ENCODE data around the gene E2F8.

The E2F8 gene

GRCh38 chr11:19252394-19253152, 11.8 kb upstream of the E2F8 start:
- no peak for DNase-seq

GRCh38 chr11:19251577-19251976, 10.8 kb upstream of the E2F8 start:
- DNase-seq: no peak

GRCh38 chr11:19246816-19247215, 6.1 kb upstream of the E2F8 start:
- no peak for DNase-seq

- no peak for DNase-seq
Measured at GRCh38 chr11:19245351-19245750, 4.6 kb upstream of the E2F8 start.

- DNase-seq: no peak
Measured at GRCh38 chr11:19244621-19245020, 3.9 kb upstream of the E2F8 start.

GRCh38 chr11:19244084-19244483, 3.3 kb upstream of the E2F8 start:
- no peak for DNase-seq

- no peak for DNase-seq
Measured at GRCh38 chr11:19243613-19244012, 2.9 kb upstream of the E2F8 start.

- DNase-seq: no peak
Measured at GRCh38 chr11:19243143-19243542, 2.4 kb upstream of the E2F8 start.

- no peak for DNase-seq
Measured at GRCh38 chr11:19242179-19242932, 1.6 kb upstream of the E2F8 start.

- peak; percentile 8 for DNase-seq
Measured at GRCh38 chr11:19241260-19242178, 774 bp upstream of the E2F8 start.

- no peak for DNase-seq
Measured at GRCh38 chr11:19239039-19239438, 1.7 kb downstream of the E2F8 start.

- DNase-seq: no peak
Measured at GRCh38 chr11:19237813-19238212, 2.9 kb downstream of the E2F8 start.

GRCh38 chr11:19237381-19237780, 3.4 kb downstream of the E2F8 start:
- DNase-seq: no peak

GRCh38 chr11:19234231-19234817, 6.4 kb downstream of the E2F8 start:
- DNase-seq: no peak

- DNase-seq: peak; percentile 82
Measured at GRCh38 chr11:19232910-19233503, 7.7 kb downstream of the E2F8 start.

- DNase-seq: no peak
Measured at GRCh38 chr11:19229671-19230070, 11.1 kb downstream of the E2F8 start.

GRCh38 chr11:19228968-19229367, 11.8 kb downstream of the E2F8 start:
- no peak for DNase-seq

GRCh38 chr11:19226378-19227195, 14.2 kb downstream of the E2F8 start:
- DNase-seq: no peak

- no peak for DNase-seq
Measured at GRCh38 chr11:19225581-19225980, 15.2 kb downstream of the E2F8 start.

- DNase-seq: no peak
Measured at GRCh38 chr11:19225123-19225522, 15.6 kb downstream of the E2F8 start.

Measured in fibroblast of skin of abdomen (primary cell).